K562 treated with DMSO at 1 percent for 48 hours (cell line): ENCODE measurements around the gene LRMDA. TPM values are rescaled to one million over a fixed set of nuclear protein-coding genes. Genes with fewer than 3 reads are reported as not detected.

Source experiments
- total RNA-seq: library from RNA; unstranded; fragments of 300-600 nt; gene quantifications from 2 replicates; pipeline ENCODE4 v1.2.3, GENCODE V29; 2022; ENCODE audit warnings: low replicate concordance; ENCODE audit errors: extremely low read depth

The LRMDA gene
- total RNA-seq = not detected in 2 replicates

DNA sequence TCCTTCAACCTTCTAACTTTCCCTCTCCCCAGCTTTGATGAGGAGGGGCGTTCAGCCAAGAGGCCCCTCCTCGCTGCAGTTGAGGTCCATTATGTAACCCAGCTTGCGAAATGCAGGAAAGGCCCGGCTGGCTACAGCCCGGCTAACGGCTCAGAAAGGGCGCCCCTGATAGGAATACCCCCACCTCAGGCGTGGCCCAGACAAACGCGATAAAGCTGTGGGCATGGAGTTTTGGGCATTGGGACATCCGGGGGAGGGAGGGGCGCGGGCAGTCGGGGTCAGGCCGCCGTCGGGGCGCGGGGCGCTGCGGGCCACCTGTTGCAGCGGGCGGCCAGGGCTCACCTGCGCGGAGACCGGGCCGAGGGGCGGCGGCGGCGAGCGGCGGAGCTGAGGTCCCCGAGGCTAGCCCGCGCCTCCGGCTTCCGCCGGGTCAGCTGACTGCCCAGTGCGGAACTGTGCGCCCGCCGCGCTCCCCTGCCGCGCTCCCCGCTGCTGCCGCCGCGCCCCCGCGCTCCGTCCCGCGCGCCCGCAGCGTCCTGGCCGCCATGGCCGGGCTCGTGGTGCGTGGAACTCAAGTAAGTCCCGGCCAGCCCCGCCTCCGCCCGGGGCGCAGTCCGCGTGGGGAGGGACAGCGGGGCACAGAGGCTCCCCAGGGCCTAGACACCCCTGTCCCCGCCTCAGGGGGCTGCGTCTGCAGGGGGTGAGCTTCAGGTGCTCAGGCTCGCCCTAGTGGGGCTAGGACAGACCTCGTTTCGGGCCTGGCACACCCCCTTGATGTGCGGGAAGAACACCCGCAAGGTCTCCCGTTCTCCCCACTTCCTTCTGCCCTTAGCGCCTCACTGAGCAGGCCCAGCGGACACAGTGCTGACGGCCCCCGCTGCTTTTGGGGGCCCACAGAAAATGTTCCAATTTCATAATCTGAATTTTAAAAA is at the start of gene LRMDA:
Gene LRMDA, plus strand, starts transcription at position 445 of the 932 bp plus-strand sequence.

DNA sequence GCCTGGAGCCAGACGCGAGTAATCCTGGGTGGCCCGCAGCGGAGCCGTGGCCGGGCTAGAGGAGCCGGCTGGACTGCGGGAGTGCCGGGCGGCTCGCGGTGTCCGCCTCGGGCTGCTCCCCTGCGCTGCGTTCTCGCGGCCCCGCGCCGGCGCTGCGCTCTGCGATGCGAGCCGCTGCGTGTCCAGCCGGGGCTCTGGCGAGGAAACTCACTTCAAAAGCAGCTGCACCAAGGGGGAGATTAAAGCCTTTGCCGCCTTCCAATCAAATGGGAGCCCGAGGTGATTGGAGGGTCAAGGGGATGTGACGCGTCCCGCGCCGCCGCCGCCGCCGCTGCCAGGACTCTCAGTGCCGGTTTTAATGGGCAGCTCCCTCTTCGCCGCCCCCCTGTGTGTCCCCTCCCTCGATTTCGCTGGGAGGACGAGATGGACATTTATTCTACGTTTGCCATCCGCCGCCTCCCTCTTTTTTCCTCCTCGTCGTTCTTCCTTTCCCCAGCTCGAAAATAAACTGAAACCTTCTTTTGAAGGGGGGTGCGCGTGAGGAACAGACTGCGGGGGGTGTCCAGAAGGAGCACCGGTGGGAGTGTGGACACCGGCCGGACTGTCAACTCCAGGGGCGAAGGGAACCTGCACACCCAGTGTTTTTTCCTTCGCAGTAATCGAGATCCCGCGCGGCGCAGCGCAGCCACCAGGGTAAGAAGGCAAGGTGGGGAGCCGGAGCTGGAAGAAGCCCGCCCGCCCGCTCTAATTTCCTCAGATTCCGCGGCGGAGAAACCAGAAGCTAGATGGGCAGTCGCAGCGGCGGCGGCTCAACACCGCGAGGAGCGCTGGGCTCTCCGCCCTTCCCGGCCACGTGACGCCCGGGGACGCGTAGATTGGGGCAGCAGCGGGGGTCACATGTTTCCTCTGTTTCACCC is 29.6 kb upstream of the LRMDA start, which contains the start of gene ZNF503:
Gene ZNF503, minus strand, starts transcription at position 196 of the 917 bp plus-strand sequence. CDS start 345 bp downstream, outside the sequence.

Other genes starting within 250 kb of the LRMDA start
- gene VDAC2, start 220.8 kb upstream of the LRMDA start, total RNA-seq = 461 TPM in 1 of 2 replicates, not detected in the other
- gene COMTD1, start 195.7 kb upstream of the LRMDA start, total RNA-seq = not detected in 2 replicates
- gene ZNF503, start 29.9 kb upstream of the LRMDA start, total RNA-seq = not detected in 2 replicates